ENCODE data around the gene AICDA. TPM values are rescaled to one million over a fixed set of nuclear protein-coding genes. Genes with fewer than 3 reads are reported as not detected.
"Not testable (repeated sequence)": the region's sequence is repeated elsewhere in the genome, so short reads cannot be mapped to it uniquely, and the experiment has no call there.

Gene AICDA
- polyA plus RNA-seq, 3 donors, result 1.0 TPM; not detected in 2

GRCh38 chr12:8624750-8625149 is 12.1 kb upstream of the AICDA start:
- H3K27ac ChIP-seq (ENCODE audit: low read depth, low read length), result not testable (repeated sequence)
- WGBS, 3 donors, result 96 to 100% (median 99%) methylated on average over 16 to 21 of the region's 26 CpGs

- no peak overlapping the region for H3K27ac ChIP-seq (ENCODE audit: low read depth, low read length)
- 68 to 79% (median 72%) methylated on average over 4 of the region's 4 CpGs for WGBS, 3 donors
Measured at GRCh38 chr12:8622646-8623045, 10.0 kb upstream of the AICDA start.

GRCh38 chr12:8615206-8615605 is 2.5 kb upstream of the AICDA start:
- 72 to 76% (median 74%) methylated on average over 6 of the region's 6 CpGs for WGBS, 3 donors
- H3K27ac ChIP-seq (ENCODE audit: low read depth, low read length), result no peak overlapping the region

- 89 to 100% (median 100%) methylated on average over 1 of the region's 1 CpG for WGBS, 3 donors
- H3K27ac ChIP-seq (ENCODE audit: low read depth, low read length), result not testable (repeated sequence)
Measured at GRCh38 chr12:8613881-8614280, 1.2 kb upstream of the AICDA start.

GRCh38 chr12:8609061-8609570 is 3.5 kb downstream of the AICDA start:
- H3K27ac ChIP-seq (ENCODE audit: low read depth, low read length), result no peak overlapping the region
- 15 to 21% (median 16%) methylated on average over 5 of the region's 5 CpGs for WGBS, 3 donors

GRCh38 chr12:8606890-8607289 is 5.8 kb downstream of the AICDA start:
- no peak overlapping the region for H3K27ac ChIP-seq (ENCODE audit: low read depth, low read length)
- 87 to 92% (median 92%) methylated on average over 6 of the region's 6 CpGs for WGBS, 3 donors

- no peak overlapping the region for H3K27ac ChIP-seq (ENCODE audit: low read depth, low read length)
- WGBS, 3 donors, result 90 to 96% (median 94%) methylated on average over 30 of the region's 30 CpGs
Measured at GRCh38 chr12:8605057-8605456, 7.6 kb downstream of the AICDA start.

GRCh38 chr12:8603856-8604255 is 8.8 kb downstream of the AICDA start:
- no peak overlapping the region for H3K27ac ChIP-seq (ENCODE audit: low read depth, low read length)
- 28 to 36% (median 33%) methylated on average over 3 of the region's 3 CpGs for WGBS, 3 donors

- H3K27ac ChIP-seq (ENCODE audit: low read depth, low read length), result no peak overlapping the region
- WGBS, 3 donors, result 38 to 66% (median 40%) methylated on average over 2 of the region's 2 CpGs
Measured at GRCh38 chr12:8603286-8603685, 9.4 kb downstream of the AICDA start.

- WGBS, 3 donors, result 63 to 76% (median 74%) methylated on average over 3 of the region's 3 CpGs
- H3K27ac ChIP-seq (ENCODE audit: low read depth, low read length), result no peak overlapping the region
Measured at GRCh38 chr12:8596561-8596960, 16.1 kb downstream of the AICDA start.

- WGBS, 3 donors, result 45 to 83% (median 81%) methylated on average over 8 of the region's 8 CpGs
- no peak overlapping the region for H3K27ac ChIP-seq (ENCODE audit: low read depth, low read length)
Measured at GRCh38 chr12:8594072-8594471, 18.6 kb downstream of the AICDA start.

- no peak overlapping the region for H3K27ac ChIP-seq (ENCODE audit: low read depth, low read length)
- WGBS, 3 donors, result 71 to 90% (median 71%) methylated on average over 2 of the region's 2 CpGs
Measured at GRCh38 chr12:8593246-8593645, 19.4 kb downstream of the AICDA start.

GRCh38 chr12:8590842-8591545 is 21.7 kb downstream of the AICDA start:
- no peak overlapping the region for H3K27ac ChIP-seq (ENCODE audit: low read depth, low read length)
- WGBS, 3 donors, result 48 to 64% (median 53%) methylated on average over 10 of the region's 10 CpGs

GRCh38 chr12:8589679-8590078 is 23.0 kb downstream of the AICDA start:
- WGBS, 3 donors, result 71 to 89% (median 88%) methylated on average over 7 of the region's 7 CpGs
- H3K27ac ChIP-seq (ENCODE audit: low read depth, low read length), result no peak overlapping the region

- WGBS, 3 donors, result 84 to 92% (median 88%) methylated on average over 13 of the region's 13 CpGs
- H3K27ac ChIP-seq (ENCODE audit: low read depth, low read length), result not testable (repeated sequence)
Measured at GRCh38 chr12:8584478-8584877, 28.2 kb downstream of the AICDA start.

- H3K27ac ChIP-seq (ENCODE audit: low read depth, low read length), result no peak overlapping the region
- WGBS, 3 donors, result 44 to 75% (median 61%) methylated on average over 7 of the region's 7 CpGs
Measured at GRCh38 chr12:8584004-8584403, 28.7 kb downstream of the AICDA start.

GRCh38 chr12:8581098-8581784 is 31.4 kb downstream of the AICDA start:
- H3K27ac ChIP-seq (ENCODE audit: low read depth, low read length), result no peak overlapping the region
- 31 to 73% (median 69%) methylated on average over 9 of the region's 9 CpGs for WGBS, 3 donors

GRCh38 chr12:8577879-8578278 is 34.8 kb downstream of the AICDA start:
- 71 to 82% (median 74%) methylated on average over 3 of the region's 3 CpGs for WGBS, 3 donors
- no peak overlapping the region for H3K27ac ChIP-seq (ENCODE audit: low read depth, low read length)

GRCh38 chr12:8572507-8572906 is 40.2 kb downstream of the AICDA start:
- H3K27ac ChIP-seq (ENCODE audit: low read depth, low read length), result no peak overlapping the region
- 19 to 64% (median 20%) methylated on average over 2 of the region's 2 CpGs for WGBS, 3 donors

GRCh38 chr12:8566525-8566924 is 46.1 kb downstream of the AICDA start:
- H3K27ac ChIP-seq (ENCODE audit: low read depth, low read length), result no peak overlapping the region

Measured in adipose tissue (tissue), 3 donors.